Choroid plexus epithelial cell (primary cell): Measurements from ENCODE around the gene TERT.

Source experiments
- DNase-seq: peaks from one replicate; pipeline ENCODE4 v3.0.0-alpha.2; 2010; ENCODE audit warnings: low read depth
- H3K4me3 ChIP-seq: 2 replicates; pipeline ENCODE4 v1.5.1; 2011; ENCODE audit warnings: low read depth, mild to moderate bottlenecking, control low read depth, low read length, moderate library complexity
- TF ChIP-seq, protein P1 (sequence below): conservative IDR thresholded peaks from 2 replicates; pipeline ENCODE4 v1.5.1; 2011; ENCODE audit warnings: low read depth, mild to moderate bottlenecking, control low read depth, inconsistent platforms, low read length, moderate library complexity

Gene TERT

DNA sequence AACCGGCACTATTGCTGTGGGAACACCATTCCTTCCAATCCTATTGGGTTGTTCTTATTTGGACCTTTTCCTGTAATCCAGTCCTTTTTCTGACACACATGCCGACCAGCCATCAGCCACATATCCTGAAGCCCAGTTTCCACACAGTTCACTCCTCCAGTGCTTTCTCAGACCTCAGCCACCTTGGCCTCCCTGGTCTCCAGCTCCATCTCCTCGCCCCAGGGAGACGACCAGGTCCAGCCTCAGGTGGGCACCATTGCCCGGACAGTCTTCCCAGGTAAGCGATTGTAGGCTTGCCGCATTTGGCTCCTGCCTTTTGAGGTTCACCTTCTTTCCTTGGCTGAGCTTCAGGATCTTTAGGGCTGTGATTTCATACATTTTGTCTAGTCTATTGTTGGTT, 15.2 kb upstream of the TERT start:
- TF ChIP-seq, protein P1, sequence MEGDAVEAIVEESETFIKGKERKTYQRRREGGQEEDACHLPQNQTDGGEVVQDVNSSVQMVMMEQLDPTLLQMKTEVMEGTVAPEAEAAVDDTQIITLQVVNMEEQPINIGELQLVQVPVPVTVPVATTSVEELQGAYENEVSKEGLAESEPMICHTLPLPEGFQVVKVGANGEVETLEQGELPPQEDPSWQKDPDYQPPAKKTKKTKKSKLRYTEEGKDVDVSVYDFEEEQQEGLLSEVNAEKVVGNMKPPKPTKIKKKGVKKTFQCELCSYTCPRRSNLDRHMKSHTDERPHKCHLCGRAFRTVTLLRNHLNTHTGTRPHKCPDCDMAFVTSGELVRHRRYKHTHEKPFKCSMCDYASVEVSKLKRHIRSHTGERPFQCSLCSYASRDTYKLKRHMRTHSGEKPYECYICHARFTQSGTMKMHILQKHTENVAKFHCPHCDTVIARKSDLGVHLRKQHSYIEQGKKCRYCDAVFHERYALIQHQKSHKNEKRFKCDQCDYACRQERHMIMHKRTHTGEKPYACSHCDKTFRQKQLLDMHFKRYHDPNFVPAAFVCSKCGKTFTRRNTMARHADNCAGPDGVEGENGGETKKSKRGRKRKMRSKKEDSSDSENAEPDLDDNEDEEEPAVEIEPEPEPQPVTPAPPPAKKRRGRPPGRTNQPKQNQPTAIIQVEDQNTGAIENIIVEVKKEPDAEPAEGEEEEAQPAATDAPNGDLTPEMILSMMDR = no peak
- no peak for DNase-seq
- H3K4me3 ChIP-seq = no peak overlapping the region

DNA sequence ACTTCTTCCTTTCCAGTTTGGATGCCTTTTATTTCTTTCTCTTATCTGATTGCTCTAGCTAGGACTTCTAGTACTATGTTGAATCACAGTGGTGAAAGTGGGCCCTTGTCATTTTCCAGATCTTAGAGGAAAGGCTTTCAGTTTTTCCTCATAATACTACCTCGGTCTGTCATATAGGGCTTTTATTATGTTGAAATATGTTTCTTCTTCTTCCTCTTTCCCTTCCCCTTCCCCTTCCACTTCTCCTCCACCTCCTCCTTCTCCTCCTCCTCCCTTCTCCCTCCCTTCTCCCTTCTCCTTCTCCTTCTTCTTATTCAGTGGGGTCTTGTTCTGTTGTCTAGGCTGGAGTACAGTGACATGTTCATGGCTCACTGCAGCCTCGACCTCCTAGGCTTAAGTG, 9.2 kb upstream of the TERT start:
- no peak for DNase-seq
- TF ChIP-seq, protein P1 = no peak
- no peak overlapping the region for H3K4me3 ChIP-seq

DNA sequence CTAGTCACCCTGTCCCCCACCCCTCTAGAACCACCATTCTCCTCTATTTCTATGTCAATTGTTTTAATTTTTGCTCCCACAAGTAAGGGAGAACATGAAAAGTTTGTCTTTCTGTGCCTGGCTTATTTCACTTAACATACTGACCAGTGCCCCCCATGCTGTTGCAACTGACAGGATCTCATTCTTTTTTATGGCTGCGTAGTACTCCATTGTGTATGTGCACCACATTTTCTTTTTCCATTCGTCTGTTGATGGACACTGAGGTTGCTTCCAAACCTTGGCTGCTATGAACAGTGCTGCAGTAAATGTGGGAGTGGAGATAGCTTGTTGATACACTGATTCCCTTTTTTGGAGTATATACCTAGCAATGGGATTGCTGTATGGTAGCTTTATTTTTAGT, 7.4 kb upstream of the TERT start:
- DNase-seq = no peak
- H3K4me3 ChIP-seq = no peak overlapping the region
- TF ChIP-seq, protein P1 = no peak

DNA sequence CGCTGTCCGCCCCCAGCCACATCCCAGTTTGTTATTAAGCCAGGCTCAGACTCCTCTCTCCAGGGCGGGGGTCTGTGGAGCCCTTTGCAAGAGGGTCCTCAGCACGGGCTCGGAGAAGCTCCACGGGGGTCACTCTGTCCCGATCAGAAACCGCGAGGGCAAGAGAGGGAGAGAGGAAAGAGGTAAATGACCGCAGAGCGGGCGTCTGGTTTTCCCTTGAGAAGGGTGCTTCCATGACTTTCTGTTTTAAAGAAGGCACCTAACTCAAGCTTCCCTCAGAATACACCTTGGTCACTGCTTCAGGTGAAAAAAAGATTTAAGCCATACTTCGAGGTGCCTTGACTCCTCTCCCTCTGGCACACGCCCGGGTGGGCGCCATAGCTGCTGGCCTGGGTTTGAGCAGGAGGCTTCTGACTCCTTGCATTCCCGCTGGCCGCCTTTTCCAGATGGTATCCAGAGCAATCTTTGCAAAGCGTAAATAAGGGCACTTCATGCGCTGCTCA, 5.8 kb upstream of the TERT start:
- H3K4me3 ChIP-seq = no peak overlapping the region
- DNase-seq = no peak
- TF ChIP-seq, protein P1 = no peak

DNA sequence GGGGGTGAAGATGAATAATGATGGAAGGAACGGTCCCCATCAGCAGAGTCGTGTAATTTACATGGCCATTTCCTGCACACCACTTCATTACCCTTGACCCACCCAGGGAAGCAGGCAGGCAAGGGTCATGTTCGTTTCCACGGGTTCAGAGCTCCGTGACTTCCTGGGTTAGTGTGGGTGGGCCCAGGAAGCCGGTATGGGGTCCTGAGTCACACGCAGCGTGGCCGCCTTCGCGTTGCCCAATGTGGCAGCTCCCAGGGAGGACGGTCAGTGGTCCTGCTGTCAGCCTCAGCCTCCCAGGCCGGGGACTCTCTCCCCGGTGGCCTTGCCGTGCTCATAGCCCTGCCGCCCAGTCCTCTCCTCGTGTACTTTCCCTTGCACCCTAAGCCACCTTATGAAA, 5.1 kb upstream of the TERT start:
- TF ChIP-seq, protein P1 = no peak
- DNase-seq = no peak
- no peak overlapping the region for H3K4me3 ChIP-seq

DNA sequence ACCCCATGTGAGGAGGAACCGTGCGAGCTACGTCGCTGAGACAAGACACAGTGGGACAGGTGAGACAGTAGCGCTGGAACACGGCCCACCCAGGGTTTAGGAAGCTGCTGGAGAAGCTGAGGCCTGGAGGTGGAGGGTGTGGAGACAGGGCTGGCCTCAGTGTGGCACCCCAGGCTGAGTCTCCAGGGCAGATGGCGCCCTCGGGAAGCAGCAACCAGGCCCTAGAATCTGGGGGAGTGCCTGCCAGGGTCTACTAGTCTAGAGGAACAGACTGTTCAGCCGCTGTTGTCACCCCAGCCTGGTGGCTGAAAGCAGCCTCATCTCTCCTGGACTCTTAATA, 4.6 kb upstream of the TERT start:
- TF ChIP-seq, protein P1 = no peak
- DNase-seq = no peak
- no peak overlapping the region for H3K4me3 ChIP-seq

DNA sequence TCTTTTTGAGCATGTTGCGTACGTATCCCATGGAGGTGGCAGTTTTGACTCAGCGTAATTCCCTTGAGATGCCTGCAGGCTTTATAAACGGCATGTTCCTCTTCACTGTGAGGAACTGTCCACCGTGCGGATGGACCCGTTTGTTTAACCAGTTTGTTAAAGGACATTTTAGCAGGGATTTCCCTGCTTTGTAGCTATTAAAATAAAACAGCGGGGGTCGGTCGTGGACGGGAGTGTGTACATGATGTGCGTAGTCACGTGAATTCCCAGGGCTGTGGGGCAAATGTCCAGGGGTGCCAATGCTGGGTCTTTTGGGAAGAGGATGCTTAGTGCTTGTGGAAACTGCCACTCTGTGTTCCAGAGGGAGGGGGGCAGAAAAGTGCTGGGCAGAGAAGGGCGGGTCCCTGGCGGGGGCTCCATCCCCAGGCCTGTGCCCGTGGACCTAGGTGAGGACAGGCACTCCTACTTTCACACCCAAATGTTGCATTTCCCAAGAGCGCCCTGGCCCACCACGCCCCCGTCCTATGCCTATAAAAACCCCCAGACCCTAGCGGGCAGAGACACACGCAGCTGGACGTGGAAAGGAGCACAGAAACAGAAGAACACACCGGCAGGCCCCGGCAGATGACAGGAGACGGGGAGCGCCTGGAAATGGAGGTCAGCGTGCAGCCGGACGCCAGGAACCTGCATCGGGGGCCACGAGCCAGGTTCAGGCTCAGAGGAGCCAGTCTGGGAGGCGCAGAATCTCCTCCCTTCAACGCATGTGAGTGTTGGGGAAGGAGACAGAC, 4.0 kb upstream of the TERT start:
- H3K4me3 ChIP-seq = no peak overlapping the region
- TF ChIP-seq, protein P1 = no peak
- DNase-seq = no peak
